Hippocampal formation (tissue), 2 donors: ENCODE data around the gene COL9A3.

Experiments used
- DNase-seq, 2 donors: peaks; one replicate each; lab custom pipeline; 2025; lab: John Stamatoyannopoulos, UW

The COL9A3 gene

GRCh38 chr20:62816884-62817873 is at the start of gene COL9A3:
COL9A3 (plus strand) TSS chr20:62817050; CDS start chr20:62817065, 15 bp downstream.
- peak; percentile 47 to 60 for DNase-seq

DNA sequence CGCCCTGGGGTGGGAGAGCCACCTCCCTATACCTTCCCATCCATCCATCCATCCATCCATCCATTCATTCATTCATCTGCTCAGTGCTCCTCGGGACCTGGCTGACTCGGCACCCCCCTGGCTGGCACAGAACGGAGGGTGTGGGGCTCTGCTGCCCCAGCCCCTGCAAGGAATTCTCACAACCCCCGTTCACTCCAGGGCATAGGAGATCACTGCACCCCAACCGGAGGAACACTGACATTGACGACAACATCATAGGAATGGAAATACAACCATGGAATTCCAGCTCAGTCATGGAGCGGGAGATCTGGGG is 48.7 kb upstream of the COL9A3 start:
- DNase-seq, result no peak

- DNase-seq, result peak in 1 of 2 donors; percentile 31
These were observed 48.1 kb upstream of the COL9A3 start for GRCh38 chr20:62768551-62769287.

DNA sequence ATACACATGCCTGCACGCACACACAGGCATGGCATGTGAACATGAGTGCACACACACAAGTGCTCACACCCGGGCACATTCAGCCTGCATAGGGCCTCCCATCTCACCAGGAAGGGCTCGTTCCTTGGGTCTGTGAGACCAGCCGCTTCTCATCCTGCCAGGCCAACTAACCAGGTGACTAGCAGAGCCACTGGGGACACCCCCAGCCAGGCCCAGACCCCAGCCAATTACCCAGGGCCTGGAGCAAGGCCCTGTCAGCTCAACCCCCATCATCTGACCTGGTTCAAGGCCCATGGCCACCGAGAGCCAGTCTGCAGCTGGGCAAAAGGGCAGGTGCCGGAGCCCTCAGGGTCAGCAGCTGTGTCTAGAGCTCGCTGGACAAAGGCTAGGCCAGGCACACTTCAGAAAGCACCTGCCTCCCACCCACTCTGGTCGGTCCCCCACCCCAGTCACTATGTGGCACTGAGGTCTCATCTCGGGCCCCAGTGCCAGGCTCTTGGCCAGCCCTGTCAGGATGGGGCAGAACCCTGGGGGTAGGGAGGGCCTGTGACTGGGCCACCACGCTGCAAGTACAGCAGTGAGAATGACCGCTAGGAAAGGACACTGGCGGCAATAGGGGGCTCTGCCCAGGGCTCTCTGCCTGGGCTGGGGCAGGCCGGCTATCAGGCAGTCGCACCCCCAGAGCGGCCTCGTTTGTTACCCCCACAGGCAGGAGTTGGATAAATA is 47.3 kb upstream of the COL9A3 start:
- DNase-seq, result no peak

DNA sequence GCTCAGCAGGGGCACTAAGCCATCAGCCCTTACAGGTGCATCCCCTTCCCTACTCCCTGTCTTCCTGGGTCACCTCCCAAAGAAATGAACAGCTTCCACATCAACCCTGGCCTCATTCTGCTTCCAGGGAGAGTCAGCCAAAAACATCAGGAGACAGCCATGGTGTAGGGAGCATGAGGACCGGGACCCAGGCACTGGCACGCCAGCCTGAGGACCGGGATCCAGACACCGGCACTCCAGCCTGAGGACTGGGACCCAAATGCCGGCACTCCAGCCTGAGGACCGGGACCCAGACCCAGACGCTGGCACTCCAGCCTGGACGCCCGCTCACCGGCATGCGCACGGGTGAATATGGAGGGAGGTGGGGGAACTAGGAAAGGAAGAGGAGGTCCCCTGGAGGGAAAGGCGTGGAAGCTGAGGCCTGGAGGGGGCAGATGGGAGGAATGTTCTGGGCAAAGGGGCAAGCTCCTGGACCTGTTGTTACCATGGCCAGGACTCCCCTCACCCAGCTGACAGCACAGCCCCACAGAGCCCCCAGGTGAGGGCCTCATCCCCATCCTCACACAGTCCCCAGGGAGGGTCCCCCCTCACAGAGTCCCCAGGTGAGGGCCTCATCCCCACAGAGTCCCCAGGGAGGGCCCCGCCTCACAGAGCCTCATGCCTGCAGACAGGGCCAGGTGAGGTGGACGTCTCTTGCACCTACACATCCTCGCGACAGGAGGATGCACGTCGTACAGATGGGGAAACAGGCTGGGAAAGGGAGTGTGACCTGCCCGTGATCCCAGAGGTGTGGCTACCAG is 46.5 kb upstream of the COL9A3 start:
- no peak for DNase-seq

- no peak for DNase-seq
These were observed 45.9 kb upstream of the COL9A3 start for GRCh38 chr20:62770916-62771315.

- DNase-seq, result no peak
These were observed 45.3 kb upstream of the COL9A3 start for GRCh38 chr20:62771396-62772102.

GRCh38 chr20:62772103-62772611 is 44.7 kb upstream of the COL9A3 start:
- no peak for DNase-seq

DNA sequence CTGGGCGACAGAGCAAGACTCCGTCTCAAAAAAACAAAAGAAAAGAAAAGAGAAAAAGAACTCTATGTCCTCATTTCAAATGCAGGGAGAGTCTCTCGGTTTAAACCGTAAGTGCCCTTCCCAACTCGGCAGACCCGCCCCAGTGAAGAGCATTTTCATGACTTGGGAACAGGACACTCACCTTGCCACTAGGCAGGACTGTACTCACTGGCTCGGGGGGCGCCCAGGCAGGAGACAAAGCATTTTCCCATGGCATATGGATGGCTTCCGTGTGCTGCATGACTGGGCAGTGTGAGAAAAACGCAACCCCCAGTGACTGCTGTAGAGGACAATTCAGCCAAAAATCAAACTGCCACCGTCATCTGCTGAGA is 44.2 kb upstream of the COL9A3 start:
- DNase-seq, result no peak

- no peak for DNase-seq
These were observed 43.6 kb upstream of the COL9A3 start for GRCh38 chr20:62772990-62773844.

DNA sequence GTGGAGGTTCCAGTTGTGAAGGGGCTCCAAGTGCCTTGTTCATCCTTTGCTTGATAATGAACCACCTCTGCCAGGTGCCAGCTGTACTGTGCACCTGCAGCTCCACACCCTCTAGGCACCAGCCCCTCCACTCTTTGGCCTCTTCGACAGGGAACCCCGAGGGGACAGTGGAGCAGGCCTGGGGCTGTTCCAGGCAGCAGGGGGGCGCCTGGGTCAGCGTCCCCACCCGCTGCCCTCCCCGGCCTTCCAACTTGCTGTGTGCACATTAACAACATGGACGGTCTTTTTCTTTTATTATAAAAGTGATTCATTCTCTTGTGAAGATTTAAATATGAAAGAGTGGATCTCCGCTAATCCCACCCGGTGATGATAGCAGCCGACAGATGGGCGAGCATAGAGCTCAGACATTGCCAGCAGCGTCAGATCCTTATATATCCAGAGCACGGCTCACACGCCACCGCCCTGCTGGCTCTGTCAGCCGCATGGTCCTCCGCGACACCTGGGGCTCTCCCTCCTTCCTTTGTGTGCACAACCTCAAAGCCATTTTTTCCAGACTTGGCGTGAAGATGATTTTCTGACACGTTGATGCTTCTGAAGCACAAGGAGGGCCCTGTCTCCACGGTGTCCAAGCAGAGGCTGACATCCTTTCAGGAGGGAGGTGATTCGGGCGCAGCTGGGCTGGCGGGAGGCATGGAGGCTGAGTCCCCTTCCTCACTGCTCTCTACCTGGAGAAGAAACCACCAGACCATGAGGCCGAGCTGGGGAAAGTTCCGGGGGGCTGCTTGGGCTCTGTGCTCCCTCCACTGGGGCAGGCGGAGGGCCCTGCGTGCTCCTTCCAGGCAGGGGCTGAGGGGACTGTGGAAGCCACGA is 42.8 kb upstream of the COL9A3 start:
- DNase-seq, result no peak

- DNase-seq, result no peak
These were observed 42.1 kb upstream of the COL9A3 start for GRCh38 chr20:62774762-62775161.

DNA sequence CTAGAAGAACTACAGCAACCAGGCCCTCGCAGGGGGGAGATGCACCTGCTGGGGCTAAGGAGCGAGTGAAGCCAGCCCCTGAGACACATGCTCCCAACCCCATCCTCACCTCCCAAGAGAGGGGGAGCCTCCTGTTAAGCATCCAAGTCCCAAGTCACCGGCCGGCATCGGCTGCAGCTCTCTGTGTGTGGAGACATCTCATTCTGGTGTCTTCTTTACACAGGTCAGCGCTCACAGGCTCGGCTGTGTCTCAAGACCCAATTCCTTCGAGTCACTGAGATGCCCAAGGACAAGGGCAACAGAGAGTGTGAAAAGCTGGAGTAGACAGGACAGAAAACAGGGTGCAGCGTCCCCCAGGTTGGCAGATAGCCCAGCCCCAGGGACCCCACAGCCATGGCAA is 41.6 kb upstream of the COL9A3 start:
- no peak for DNase-seq

DNA sequence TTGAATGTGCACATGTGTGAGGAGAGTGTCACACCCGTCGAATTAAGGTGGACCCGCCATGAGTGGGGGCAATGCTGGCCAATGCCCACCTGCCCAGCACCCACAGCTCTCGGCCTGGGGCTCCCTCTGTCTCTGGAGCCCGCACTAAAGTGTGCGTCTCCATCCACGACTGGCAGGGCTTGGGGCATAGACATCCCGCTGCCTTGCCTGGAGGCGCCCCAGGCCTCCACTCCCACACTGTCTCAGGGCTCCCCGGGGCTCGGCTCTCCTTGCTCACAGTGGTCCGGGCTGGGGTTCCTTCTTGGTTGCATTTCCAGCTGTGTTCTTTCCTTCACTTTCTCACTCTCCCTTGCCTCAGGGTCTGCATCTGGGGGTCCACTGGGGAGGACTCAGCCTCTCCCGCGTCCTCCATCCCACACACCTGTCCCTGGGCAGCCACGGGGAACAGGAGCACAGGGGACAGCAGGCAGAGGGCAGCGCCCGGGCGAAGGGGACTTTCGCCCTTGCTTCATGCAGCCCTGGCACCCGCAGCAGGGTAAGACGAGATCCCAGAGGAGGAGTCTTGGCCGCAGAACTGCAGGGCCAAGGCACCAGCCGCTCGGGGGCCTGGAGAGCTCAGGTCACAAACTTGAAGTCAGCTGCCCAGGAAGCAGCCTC is 40.7 kb upstream of the COL9A3 start:
- no peak for DNase-seq

- no peak for DNase-seq
These were observed 39.9 kb upstream of the COL9A3 start for GRCh38 chr20:62776692-62777527.

GRCh38 chr20:62777528-62777830 is 39.4 kb upstream of the COL9A3 start:
- no peak for DNase-seq

GRCh38 chr20:62778058-62778457 is 38.8 kb upstream of the COL9A3 start:
- no peak for DNase-seq
